Renal cortex interstitium (tissue), 15 donors: ENCODE results near the gene RNASE11. TPM values are rescaled to one million over a fixed set of nuclear protein-coding genes. Genes with fewer than 3 reads are reported as not detected.
"Not testable (repeated sequence)": the region's sequence is repeated elsewhere in the genome, so short reads cannot be mapped to it uniquely, and the experiment has no call there.

ENCODE experiments used
- DNase-seq, 11 donors: peaks; one replicate each; pipeline ENCODE4 v3.0.0-alpha.2; 2013; ENCODE audit warnings: low read depth in 9 of 11, low spot score in 4 of 11; ENCODE audit errors: extremely low read depth in 1 of 11
- long read RNA-seq, 16 experiments: transcript quantifications; one replicate each; lab custom pipeline, GENCODE V29; 2026
- polyA plus RNA-seq, 3 donors: library from polyadenylated mRNA; unstranded; fragments of 120-200 nt; gene quantifications; one replicate each; pipeline ENCODE4 v1.2.1, GENCODE V29; 2013; ENCODE audit not compliant: insufficient read length in 3 of 3

The RNASE11 gene
- not detected for polyA plus RNA-seq
- long read RNA-seq, donor 1, result 0 reads
- long read RNA-seq, donor 2, result 0 reads
- long read RNA-seq, donor 3, result 0 reads
- long read RNA-seq, donor 4, result 0 reads
- long read RNA-seq, donor 5, result 0 reads
- long read RNA-seq, donor 6, result 0 reads
- long read RNA-seq, donor 7, result 0 reads
- long read RNA-seq, donor 8, result 0 reads
- long read RNA-seq, donor 9, result 0 reads
- long read RNA-seq, donor 10, result 0 reads
- long read RNA-seq, donor 11, result 0 reads
- long read RNA-seq, donor 12, result 0 reads
- long read RNA-seq, donor 13, result 0 reads
- long read RNA-seq, donor 14, result 0 reads
- long read RNA-seq, donor 15, result 0 reads
- long read RNA-seq, donor 16, result 0 reads

GRCh38 chr14:20587489-20588154 lies at the start of gene RNASE11:
TSS of gene RNASE11 (minus strand) at chr14:20588001.
- DNase-seq, result no peak

- DNase-seq, result no peak
These were observed 45.3 kb upstream of the RNASE11 start for GRCh38 chr14:20632831-20633691.

- no peak for DNase-seq
These were observed 44.6 kb upstream of the RNASE11 start for GRCh38 chr14:20632448-20632830.

DNA sequence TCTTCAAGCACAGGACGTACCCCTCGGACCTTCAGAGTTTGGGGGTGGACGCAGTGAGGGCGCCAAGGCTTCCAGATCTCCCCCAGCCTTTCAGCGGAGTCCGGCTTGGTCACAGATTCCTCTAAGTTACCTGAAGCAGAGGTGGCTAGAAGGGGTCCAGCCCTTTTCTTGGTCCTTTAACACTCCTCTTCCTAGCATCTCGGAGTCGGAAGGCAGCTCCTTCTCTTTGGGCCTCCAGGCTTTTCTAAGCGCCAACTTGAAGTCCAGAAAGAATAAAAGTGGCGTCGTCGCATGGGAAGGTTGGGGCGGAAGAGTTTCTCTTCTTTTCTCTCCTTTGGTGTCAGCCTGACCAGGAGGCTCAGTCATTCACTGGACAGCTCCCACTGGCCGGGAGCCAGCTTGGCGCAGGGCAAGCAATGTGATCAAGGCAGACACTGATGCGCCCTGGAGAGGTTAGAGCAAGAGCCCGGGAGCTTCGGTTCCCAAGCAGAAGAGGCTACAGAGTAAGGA lies 44.1 kb upstream of the RNASE11 start:
- peak in 1 of 11 donors; percentile 48 for DNase-seq

- peak in 1 of 11 donors; percentile 34 for DNase-seq
These were observed 43.5 kb upstream of the RNASE11 start for GRCh38 chr14:20631023-20631879.

GRCh38 chr14:20630340-20631022 lies 42.7 kb upstream of the RNASE11 start:
- no peak for DNase-seq

DNA sequence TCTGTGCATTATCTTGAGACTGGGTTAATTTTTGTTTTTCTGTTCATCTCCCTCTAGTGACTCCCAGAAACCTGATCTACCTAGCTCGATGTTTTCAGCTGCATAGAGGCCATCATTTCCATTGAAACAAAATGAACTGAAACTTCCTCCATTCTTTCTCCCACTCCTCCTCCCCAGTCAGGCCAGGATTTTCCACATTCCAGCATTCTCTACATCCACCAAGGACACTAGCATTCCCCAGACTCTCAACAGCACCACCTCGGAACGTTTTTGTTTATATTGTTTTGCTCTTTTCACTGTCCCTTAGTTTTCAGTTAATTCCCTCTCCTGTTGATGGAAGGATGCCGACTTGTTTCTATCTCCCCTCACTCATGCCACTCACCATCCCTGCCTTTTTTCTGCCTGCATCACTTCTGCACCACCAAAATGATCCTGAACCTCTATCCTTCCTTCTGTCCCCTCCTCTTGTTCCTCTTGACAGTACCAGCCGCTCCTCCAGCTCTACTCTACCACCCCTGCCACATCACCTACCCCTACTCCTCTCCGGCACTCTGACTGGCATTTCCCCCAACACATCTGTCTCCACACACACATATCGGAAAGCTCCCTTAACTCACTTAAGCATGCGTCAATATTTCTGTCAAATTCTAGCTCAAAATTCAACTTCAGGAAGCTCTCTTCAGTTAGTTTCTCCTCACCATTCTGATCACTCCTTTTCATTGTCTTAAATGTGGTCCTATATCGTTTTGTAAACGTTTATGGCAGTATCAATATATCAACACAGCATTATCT lies 40.5 kb upstream of the RNASE11 start:
- no peak for DNase-seq

DNA sequence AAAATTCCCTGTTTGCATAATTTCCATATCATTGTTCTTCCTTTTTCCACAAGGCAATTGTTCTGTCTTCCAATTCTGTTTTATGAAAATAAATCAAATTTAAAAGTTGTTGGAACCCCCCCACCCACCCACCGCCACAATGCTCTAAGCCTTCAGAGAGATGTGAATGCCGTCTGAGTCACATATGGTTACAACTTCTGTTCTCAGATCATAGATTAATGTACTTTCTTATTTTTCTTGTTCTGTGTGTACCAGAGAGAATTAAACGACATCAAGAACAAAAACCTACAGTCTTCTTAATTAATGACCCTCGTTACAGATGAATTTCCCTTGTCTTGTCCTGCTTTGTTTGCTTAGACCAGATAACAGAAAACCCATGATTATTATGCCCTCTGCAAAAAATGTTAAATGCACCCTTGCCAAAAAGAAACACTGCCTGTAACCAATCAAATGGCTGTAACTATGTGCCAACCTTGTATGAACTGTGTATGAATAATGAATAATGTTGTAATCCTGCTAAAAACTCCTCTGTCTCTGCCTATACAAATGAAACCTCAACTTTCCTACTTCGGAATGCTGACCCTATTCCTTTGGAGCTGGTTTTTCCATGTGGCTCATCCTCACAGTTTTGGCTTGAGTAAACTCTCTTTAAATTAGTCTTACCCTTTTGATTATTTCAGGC lies 39.7 kb upstream of the RNASE11 start:
- DNase-seq, result no peak

DNA sequence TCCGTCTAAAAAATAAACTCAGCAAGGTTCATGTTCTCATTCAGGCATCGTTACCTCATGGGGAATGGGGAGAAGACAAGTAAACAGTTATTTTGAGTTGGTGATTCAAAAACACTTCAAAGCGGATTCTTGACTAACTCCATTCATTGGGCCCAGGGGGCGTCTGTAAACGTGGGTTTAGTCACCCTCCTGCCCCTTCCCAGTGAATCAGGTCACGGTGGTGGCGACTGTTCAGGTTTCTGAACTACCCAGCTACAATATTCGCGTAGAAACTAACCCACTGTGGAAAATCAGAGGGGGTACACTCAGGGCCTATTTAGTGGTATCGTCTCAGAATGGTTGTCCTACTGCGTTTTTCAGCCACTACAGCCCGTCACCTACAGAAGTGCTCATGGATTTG lies 38.5 kb upstream of the RNASE11 start:
- no peak for DNase-seq

- DNase-seq, result no peak
These were observed 36.8 kb upstream of the RNASE11 start for GRCh38 chr14:20624495-20625070.

DNA sequence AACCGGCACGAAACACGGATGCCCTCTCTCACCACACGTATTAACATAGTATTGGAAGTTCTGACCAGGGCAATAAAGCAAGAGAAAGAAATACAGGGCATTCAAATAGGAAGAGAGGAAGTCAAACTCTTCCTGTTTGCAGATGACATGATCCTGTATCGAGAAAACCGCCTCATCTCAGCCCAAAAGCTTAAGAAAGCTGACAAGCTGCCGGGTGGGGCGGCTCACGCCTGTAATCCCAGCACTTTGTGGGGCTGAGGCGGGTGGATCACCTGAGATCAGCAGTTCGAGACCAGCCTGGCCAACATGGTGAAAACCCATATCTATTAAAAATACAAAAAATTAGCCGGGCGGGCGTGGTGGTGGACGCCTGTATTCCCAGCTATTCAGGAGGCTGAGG lies 36.0 kb upstream of the RNASE11 start:
- no peak for DNase-seq

DNA sequence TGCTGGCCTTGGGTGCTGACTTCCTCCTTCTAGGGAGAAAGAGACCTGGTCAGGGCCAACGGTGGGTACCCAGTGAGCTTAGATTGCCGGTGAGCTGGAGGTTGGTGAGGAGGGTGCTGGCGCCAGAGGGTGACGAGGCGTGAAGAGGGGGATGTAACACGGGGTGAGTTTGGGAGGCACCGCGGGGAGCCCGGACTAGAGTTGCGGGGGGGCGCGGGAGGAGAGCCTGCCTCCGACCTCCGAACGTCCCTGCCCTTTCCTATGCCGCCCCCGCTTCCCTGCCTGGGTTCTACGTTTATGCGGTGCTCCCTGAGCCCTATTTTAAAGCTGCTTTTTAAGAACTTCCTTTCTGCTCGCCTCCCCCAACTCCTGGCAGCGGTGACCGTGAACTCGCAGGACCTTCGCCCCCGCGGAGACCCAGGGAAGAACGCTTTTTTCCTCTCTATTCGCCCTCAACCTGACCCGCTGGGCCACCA lies 35.1 kb upstream of the RNASE11 start:
- DNase-seq, result no peak

DNA sequence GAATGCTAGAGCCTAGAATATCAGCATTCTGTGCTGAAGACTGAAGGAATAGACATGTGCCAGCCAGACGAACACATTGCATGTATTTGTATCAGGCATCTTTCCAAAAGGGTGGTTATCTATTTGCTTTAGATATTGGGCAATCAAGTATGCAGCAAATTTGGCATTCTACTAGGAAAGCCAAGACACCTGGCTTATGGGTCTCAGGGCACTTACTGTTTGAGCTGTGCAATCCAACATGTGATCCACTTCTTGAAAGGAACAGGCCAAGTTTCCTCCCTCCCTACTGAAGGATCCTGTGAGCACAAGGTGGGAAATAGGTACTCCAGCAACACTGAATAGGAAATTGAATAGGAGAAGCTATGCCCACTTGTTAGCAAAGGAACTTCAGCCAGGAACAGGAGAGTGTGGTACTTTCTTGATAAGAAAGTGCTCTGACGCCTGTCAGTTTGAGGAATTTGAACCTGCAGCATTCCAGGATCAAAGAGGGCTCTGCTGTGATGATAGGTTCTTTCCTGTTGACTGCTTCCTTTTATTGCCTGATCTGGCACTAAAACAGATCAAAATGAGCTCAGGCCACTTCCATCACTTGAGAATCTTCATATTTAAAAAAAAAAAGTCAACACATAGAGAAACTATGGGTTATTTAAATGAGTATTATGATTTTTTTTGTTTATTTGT lies 33.1 kb upstream of the RNASE11 start:
- no peak for DNase-seq

- not testable (repeated sequence) for DNase-seq
These were observed 31.9 kb upstream of the RNASE11 start for GRCh38 chr14:20619688-20620087.

DNA sequence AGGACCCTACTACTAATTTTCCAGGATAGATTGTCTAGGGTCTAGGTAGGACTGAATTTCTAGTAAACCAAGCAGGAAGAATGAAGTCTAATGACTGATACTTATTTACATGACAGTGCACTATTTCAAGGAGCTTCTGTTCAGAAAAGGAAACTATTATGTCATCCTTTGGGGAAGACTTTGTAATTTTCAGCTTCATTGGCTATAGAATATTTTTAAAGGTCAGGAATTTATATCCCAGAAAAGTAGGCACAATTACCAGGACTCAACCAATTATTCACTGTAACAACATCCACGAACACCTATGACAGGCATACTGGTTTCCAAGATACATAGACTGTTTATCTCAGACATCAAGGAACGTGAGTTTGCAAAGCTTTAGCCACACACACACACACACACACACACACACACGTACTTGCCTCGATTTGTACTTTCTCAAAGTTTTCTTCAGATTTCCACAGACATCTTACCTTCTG lies 30.5 kb upstream of the RNASE11 start:
- DNase-seq, result no peak
